RWPE2 (cell line): ENCODE data around the gene LCN2.

Experiments used
- ATAC-seq: fragments of 200-7000 bp; cut with Tn5 transposase; 3 replicates; pipeline ENCODE4 v1.9.1; 2021; ENCODE audit warnings: low read depth
- DNase-seq: peaks from one replicate; pipeline ENCODE4 v3.0.0-alpha.2; 2020; ENCODE audit warnings: low spot score
- H3K27ac ChIP-seq: fragments of 450-650 bp; 2 replicates; pipeline ENCODE4 v1.5.1; 2017; ENCODE audit warnings: mild to moderate bottlenecking; ENCODE audit not compliant: poor library complexity, severe bottlenecking
- H3K27me3 ChIP-seq: fragments of 250-450 bp; sonication (Bioruptor Pico); 2 replicates; pipeline ENCODE4 v1.5.1; 2021; ENCODE audit warnings: mild to moderate bottlenecking, moderate library complexity; ENCODE audit not compliant: insufficient read depth, poor library complexity, severe bottlenecking
- H3K36me3 ChIP-seq: fragments of 250-450 bp; sonication (Bioruptor Pico); 2 replicates; pipeline ENCODE4 v1.5.1; 2020; ENCODE audit warnings: low read depth, mild to moderate bottlenecking, moderate library complexity
- H3K4me1 ChIP-seq: fragments of 250-450 bp; sonication (Bioruptor Pico); 2 replicates; pipeline ENCODE4 v1.5.1; 2021; ENCODE audit warnings: mild to moderate bottlenecking, moderate library complexity; ENCODE audit not compliant: insufficient read depth, poor library complexity, severe bottlenecking
- H3K4me3 ChIP-seq: fragments of 250-450 bp; sonication (Bioruptor Pico); 2 replicates; pipeline ENCODE4 v1.5.1; 2021; ENCODE audit warnings: mild to moderate bottlenecking, moderate library complexity; ENCODE audit not compliant: severe bottlenecking
- H3K9me3 ChIP-seq: fragments of 250-450 bp; sonication (Bioruptor Pico); 2 replicates; pipeline ENCODE4 v1.5.1; 2021; ENCODE audit warnings: mild to moderate bottlenecking, moderate library complexity; ENCODE audit not compliant: severe bottlenecking
- CTCF ChIP-seq: fragments of 450-650 bp; IDR thresholded peaks from one replicate; pipeline ENCODE4 v1.5.1; 2017; ENCODE audit warnings: mild to moderate bottlenecking, moderate library complexity; ENCODE audit not compliant: poor library complexity, severe bottlenecking

LCN2 gene

GRCh38 chr9:128153947-128154695 is 4.9 kb downstream of the LCN2 start:
- H3K4me1 ChIP-seq, result peaks cover 5% of the 10 kb centered on the region
- H3K27me3 ChIP-seq, result no peaks in the 10 kb centered on the region
- no peaks in the 10 kb centered on the region for H3K36me3 ChIP-seq
- H3K4me3 ChIP-seq, result no peak overlapping the region
- no peak for TF ChIP-seq CTCF
- ATAC-seq, result no peak
- no peaks in the 10 kb centered on the region for H3K9me3 ChIP-seq
- H3K27ac ChIP-seq, result no peak overlapping the region
- DNase-seq, result no peak

- Histone ChIP-seq H3K27ac (no peak overlapping the region), H3K27me3 (no peaks in the 10 kb centered on the region), H3K4me3 (no peak overlapping the region), H3K36me3 (no peaks in the 10 kb centered on the region), H3K4me1 (no peaks in the 10 kb centered on the region), H3K9me3 (no peaks in the 10 kb centered on the region)
- no peak for DNase-seq
- TF ChIP-seq CTCF, result no peak
- ATAC-seq, result no peak
Measured at GRCh38 chr9:128155736-128156500, 6.7 kb downstream of the LCN2 start.

GRCh38 chr9:128159522-128159783 is 10.2 kb downstream of the LCN2 start:
- Histone ChIP-seq H3K36me3 (peaks cover 16% of the 10 kb centered on the region), H3K27ac (peak overlapping the region; percentile 26), H3K27me3 (no peaks in the 10 kb centered on the region), H3K4me1 (no peaks in the 10 kb centered on the region), H3K9me3 (no peaks in the 10 kb centered on the region), H3K4me3 (peak overlapping the region; percentile 89)
- no peak for TF ChIP-seq CTCF
- DNase-seq (no peak), ATAC-seq (no peak)

GRCh38 chr9:128159784-128160602 is 10.7 kb downstream of the LCN2 start, which contains the start of gene BBLN:
TSS of gene BBLN (plus strand) at chr9:128160265. CDS start at chr9:128160408, 143 bp downstream.
- H3K4me1 ChIP-seq, result no peaks in the 10 kb centered on the region
- no peaks in the 10 kb centered on the region for H3K9me3 ChIP-seq
- ATAC-seq (peak; percentile 85), DNase-seq (peak; percentile 92)
- H3K27me3 ChIP-seq, result no peaks in the 10 kb centered on the region
- peak within 1 kb of the TSS; percentile 26 for H3K27ac ChIP-seq
- peaks cover 21% of the 10 kb centered on the region for H3K36me3 ChIP-seq
- TF ChIP-seq CTCF, result no peak
- H3K4me3 ChIP-seq, result peak within 1 kb of the TSS; percentile 89
